Activated T-helper 1 cell treated with anti-CD3 and anti-CD28 coated beads, Interleukin-12 subunit alpha, Interleukin-12 subunit beta, Interleukin-2, Interleukin-4 antibody, amounts not matched to agents 30 ng/mL and 10 ng/mL and 1 ng/mL, durations not matched to agents 14 hours and 24 hours and 36 hours (primary cell): Measurements from ENCODE around the gene CAPN2. TPM values are rescaled to one million over a fixed set of nuclear protein-coding genes. Genes with fewer than 3 reads are reported as not detected.
"Not testable (repeated sequence)": the region's sequence is repeated elsewhere in the genome, so short reads cannot be mapped to it uniquely, and the experiment has no call there.

ENCODE experiments used
- DNase-seq: peaks from one replicate; pipeline ENCODE4 v3.0.0; 2021; ENCODE audit warnings: low spot score
- H3K27ac Mint-ChIP-seq: one replicate; pipeline ENCODE4 v1.8.0; 2021; ENCODE audit warnings: mild to moderate bottlenecking, mixed read lengths
- H3K27me3 Mint-ChIP-seq: one replicate; pipeline ENCODE4 v1.8.0; 2022; ENCODE audit warnings: mild to moderate bottlenecking, moderate library complexity, mixed read lengths; ENCODE audit not compliant: insufficient read depth
- H3K36me3 Mint-ChIP-seq: one replicate; pipeline ENCODE4 v1.8.0; 2021; ENCODE audit warnings: low read depth, mixed read lengths
- H3K4me1 Mint-ChIP-seq: one replicate; pipeline ENCODE4 v1.8.0; 2021; ENCODE audit warnings: low read depth, mixed read lengths
- H3K4me3 Mint-ChIP-seq: one replicate; pipeline ENCODE4 v1.8.0; 2021; ENCODE audit warnings: mild to moderate bottlenecking, moderate library complexity, mixed read lengths
- H3K9me3 Mint-ChIP-seq: one replicate; pipeline ENCODE4 v1.8.0; 2021; ENCODE audit warnings: mixed read lengths
- intact Hi-C: fragments of 100-400 bp; cut with micrococcal nuclease; formaldehyde crosslinking; loops from one replicate; pipeline ENCODE4 v1.15.1; 2024
- total RNA-seq: library from RNA; stranded (reverse); gene quantifications from 2 replicates; pipeline ENCODE4 v1.2.3, GENCODE V29; 2022

CAPN2 gene
- total RNA-seq, 1 donor from 2014 or later, result 66.3 TPM

DNA sequence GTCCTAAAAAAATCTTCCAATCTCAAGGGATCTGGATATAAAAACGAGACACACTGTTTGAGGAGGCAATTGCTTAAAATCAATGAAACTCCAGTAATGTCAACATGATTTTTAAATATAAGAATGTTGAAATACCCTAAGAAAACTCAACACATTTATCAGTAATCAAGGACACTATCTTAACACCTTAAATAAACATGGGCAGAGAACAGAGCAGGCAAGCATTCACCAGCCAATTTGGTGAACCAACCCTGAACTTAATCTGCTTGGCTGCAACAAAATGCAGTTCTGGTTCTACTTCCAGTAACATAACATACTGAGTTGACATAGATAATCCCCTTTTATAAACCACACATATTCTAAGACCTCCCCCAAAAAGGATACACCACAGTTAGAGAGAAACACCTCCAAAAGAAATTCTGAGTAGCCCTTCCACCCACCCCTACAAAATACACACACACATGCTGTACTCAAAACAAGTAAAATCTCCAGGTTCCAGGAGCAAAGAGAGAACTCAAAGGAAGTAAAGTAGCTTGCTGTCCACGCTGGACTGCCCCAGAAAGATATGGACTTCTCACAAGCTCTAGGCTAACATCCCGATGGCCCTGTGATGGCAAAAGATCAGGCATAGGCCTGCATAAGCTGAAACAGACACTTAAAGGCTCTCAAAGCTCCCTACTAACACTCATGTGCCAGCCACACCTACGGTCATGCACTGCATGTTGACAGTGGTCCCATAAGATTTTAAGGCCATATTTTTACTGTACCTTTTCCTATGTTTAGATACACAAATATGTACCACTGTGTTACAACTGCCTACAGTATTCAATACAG is 102.9 kb downstream of the CAPN2 start:
- Mint-ChIP-seq H3K4me3 (no peak overlapping the region), H3K36me3 (peaks cover 28% of the 10 kb centered on the region), H3K27me3 (no peaks in the 10 kb centered on the region), H3K27ac (peak overlapping the region; percentile 3), H3K4me1 (peaks cover 14% of the 10 kb centered on the region), H3K9me3 (no peaks in the 10 kb centered on the region)
- DNase-seq, result no peak
- intact Hi-C loops, result no loop called here

DNA sequence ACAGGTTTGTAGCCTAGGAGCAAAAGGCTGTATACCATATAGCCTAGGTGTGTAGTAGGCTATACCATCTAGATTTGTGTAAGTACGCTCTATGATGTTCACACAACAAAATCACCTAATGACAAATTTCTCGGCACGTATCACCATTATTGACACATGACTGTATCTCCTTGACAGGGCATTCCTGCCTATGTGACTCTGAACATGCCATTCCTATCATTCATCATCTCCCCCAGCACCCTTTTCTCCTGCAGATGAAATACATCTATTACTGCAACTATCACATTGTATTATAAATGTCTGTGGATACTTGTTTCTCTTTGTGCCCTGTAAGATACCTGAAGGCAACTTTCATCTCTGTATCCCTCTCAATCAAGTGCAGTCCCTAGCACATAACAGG is 103.5 kb downstream of the CAPN2 start:
- Mint-ChIP-seq H3K36me3 (peaks cover 32% of the 10 kb centered on the region), H3K27ac (no peak overlapping the region), H3K4me1 (peaks cover 14% of the 10 kb centered on the region), H3K4me3 (no peak overlapping the region), H3K27me3 (no peaks in the 10 kb centered on the region), H3K9me3 (no peaks in the 10 kb centered on the region)
- intact Hi-C loops, result no loop called here
- no peak for DNase-seq

DNA sequence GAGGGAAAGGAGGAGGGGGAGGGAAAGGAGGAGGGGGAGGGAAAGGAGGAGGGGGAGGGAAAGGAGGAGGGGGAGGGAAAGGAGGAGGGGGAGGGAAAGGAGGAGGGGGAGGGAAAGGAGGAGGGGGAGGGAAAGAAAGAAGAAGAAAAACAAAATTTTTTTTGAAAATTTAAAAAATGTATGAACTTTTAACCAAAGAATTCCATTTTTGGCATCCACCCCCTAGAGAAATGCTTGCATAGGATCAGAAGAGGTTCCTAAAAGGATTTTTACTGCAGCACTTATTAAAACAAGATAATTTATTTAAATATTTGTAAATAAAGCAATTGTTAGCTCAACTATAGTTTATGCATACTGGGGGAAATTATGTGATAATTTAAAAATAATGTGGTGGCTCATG is 104.9 kb downstream of the CAPN2 start:
- Mint-ChIP-seq H3K36me3 (peaks cover 29% of the 10 kb centered on the region), H3K4me1 (peaks cover 14% of the 10 kb centered on the region)
- H3K27me3 Mint-ChIP-seq, intact Hi-C loops, DNase-seq, H3K27ac Mint-ChIP-seq, H3K9me3 Mint-ChIP-seq, H3K4me3 Mint-ChIP-seq: not testable (repeated sequence)

DNA sequence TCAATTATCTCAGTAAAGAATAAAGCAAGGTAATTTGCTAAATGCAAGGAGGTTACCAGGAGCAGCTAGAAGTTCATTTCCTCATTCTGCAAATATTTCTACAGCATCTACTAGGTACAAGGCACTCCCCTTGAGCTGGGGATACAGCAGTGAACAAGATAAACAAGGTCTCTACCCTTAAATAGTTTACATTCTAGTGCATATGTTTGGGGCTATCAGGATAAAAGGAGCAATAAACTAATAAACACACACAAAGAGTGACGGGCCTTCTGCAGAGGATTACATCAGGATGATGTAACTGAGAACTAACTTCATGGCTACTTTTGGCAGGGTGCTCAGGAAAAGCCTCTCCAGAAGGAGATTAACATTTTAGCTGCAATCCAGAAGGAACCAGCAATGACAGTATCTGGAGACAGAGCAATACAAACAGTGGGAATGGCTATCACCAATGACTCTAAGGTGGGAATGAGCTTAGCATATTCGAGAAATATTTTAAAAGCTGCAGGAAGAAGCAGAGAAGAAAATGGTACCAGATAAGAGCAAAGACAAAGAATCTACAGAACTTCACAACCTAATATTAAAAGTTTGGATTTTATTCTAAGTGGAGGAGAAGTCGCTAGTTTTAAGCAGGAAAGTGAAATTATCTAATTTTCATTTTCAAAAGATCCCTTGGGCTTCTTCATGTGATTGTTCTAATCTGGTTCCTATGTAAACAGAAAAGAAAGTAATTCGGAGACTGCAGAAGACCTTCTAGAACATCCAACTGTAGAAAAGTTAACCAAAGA is 107.6 kb downstream of the CAPN2 start:
- Mint-ChIP-seq H3K4me1 (peaks cover 3% of the 10 kb centered on the region), H3K27me3 (no peaks in the 10 kb centered on the region), H3K27ac (no peak overlapping the region), H3K4me3 (no peak overlapping the region), H3K9me3 (no peaks in the 10 kb centered on the region), H3K36me3 (peaks cover 16% of the 10 kb centered on the region)
- intact Hi-C loops, result no loop called here
- no peak for DNase-seq

DNA sequence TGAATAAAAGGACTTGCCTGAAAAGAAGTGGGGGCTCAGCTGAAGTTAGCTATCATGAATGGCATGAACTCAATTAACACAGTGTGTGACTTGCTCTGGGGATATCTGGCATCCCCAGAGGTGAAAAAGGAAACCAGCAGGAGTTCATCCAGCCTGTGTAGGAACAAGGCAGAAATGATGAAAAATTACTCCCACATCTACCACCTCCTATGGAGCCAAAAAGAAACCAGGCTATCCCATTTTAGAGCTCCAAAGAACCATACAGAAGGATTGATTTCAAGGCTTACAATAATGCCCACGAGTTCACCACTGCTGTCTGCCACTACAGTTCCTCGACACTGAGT is 108.1 kb downstream of the CAPN2 start:
- peaks cover 9% of the 10 kb centered on the region for H3K4me1 Mint-ChIP-seq
- H3K36me3 Mint-ChIP-seq, result peaks cover 14% of the 10 kb centered on the region
- DNase-seq, result no peak
- intact Hi-C loops, result no loop called here
- no peak overlapping the region for H3K4me3 Mint-ChIP-seq
- no peaks in the 10 kb centered on the region for H3K27me3 Mint-ChIP-seq
- H3K9me3 Mint-ChIP-seq, result no peaks in the 10 kb centered on the region
- no peak overlapping the region for H3K27ac Mint-ChIP-seq

DNA sequence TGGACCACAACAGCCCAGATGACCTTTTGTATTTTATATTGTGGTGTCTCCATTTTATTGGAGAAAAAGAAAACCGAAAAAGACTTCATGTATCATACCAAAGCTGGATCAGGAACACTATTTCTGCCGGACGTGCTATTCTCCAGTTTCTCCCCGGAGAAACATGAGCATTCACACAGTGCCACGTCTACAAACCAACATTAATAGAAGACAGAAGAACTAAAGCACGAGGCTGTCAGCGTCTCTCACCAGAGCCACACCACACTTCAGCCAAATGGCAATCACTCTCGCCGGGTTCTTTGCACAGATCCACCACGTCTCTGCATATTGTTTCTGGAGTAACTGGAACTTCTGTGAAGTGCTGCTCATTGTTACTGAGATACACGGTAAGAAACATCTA is 108.6 kb downstream of the CAPN2 start:
- DNase-seq, result no peak
- Mint-ChIP-seq H3K36me3 (peaks cover 14% of the 10 kb centered on the region), H3K4me1 (peaks cover 14% of the 10 kb centered on the region), H3K27ac (no peak overlapping the region), H3K9me3 (no peaks in the 10 kb centered on the region), H3K27me3 (no peaks in the 10 kb centered on the region), H3K4me3 (no peak overlapping the region)
- intact Hi-C loops, result no loop called here

DNA sequence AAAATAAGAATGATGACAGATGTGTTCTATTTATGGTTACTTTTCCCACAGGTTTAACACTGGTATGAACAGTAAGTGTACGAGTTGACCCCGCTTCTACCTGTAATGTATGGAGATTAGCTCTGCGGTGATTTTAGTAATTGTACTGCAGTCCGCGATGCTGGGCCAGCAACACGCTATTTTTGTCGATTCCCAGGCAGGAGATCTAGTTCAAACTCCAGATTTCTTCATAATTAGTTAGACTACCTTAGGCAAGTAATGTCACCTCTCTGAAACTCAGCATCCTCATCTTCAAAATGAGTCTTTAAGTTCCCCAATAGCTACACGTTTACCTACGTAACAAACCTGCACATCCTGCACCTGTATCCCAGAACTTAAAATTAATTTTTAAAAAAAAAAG is 111.9 kb downstream of the CAPN2 start:
- DNase-seq, result no peak
- no peak overlapping the region for H3K27ac Mint-ChIP-seq
- intact Hi-C loops, result loop anchor here (2.0 kb wide), 1 partner anchor 13 kb away; no protein-coding TSS in a partner anchor
- H3K9me3 Mint-ChIP-seq, result no peaks in the 10 kb centered on the region
- peaks cover 23% of the 10 kb centered on the region for H3K36me3 Mint-ChIP-seq
- H3K4me3 Mint-ChIP-seq, result no peak overlapping the region
- H3K4me1 Mint-ChIP-seq, result peaks cover 29% of the 10 kb centered on the region
- no peaks in the 10 kb centered on the region for H3K27me3 Mint-ChIP-seq

DNA sequence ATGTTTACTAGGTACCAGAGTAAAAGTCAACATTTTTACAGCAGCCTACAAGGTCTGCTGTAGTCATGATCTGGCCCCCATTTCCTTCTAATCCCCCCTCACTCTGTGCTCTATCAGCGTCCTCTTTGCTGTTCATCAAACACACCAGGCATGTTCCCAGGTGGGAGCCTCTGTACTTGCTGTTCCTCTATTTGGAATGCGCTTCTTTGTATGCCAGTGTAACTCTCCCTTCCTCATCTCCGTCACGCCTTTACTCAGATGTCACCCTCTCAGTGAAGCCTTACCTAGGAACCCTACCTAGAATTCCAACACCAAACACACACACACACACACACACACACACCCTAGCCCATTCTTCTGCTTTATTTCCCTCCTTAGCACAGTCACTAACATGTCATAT is 112.4 kb downstream of the CAPN2 start:
- Mint-ChIP-seq H3K4me1 (peaks cover 32% of the 10 kb centered on the region), H3K36me3 (peaks cover 23% of the 10 kb centered on the region), H3K9me3 (no peaks in the 10 kb centered on the region), H3K27me3 (no peaks in the 10 kb centered on the region), H3K4me3 (no peak overlapping the region), H3K27ac (peak overlapping the region; percentile 46)
- DNase-seq, result no peak
- intact Hi-C loops, result loop anchor here (2.0 kb wide), 1 partner anchor 14 kb away; no protein-coding TSS in a partner anchor

Other genes with a start within 250 kb of the CAPN2 start
- gene CAPN8, start 46.8 kb upstream of the CAPN2 start, total RNA-seq, result not detected in 2 replicates
- gene TP53BP2, start 133.4 kb downstream of the CAPN2 start, total RNA-seq, result 40.4 and 47.2 TPM in 2 replicates